ENCODE data around the gene DNAJB5. TPM values are rescaled to one million over a fixed set of nuclear protein-coding genes. Genes with fewer than 3 reads are reported as not detected.

DNAJB5 gene
- total and polyA plus RNA-seq, 9 of the 15 experiments (the other 6 are each of a cell fraction or from before 2014, with no cell fraction given), result 0.15 to 7.4 (median 3.7) TPM

- peak overlapping the region; percentile 42 for H3K4me3 ChIP-seq
- intact Hi-C loops (cut with micrococcal nuclease), result no loop called here
- H3K9ac ChIP-seq (ENCODE audit: insufficient read depth in 1 of 2, low read depth in 2 of 2, low read length in 2 of 2), result peak overlapping the region; percentile 42 to 85; a peak in 2 of 4 replicates
- peaks cover 0 to 4% of the 10 kb centered on the region in 2 experiments; a peak in 1 of 5 replicates for H3K27me3 ChIP-seq (ENCODE audit: control insufficient read depth in 2 of 2, insufficient read depth in 2 of 2, low read length in 2 of 2)
- peak overlapping the region; percentile 92 for H2AFZ ChIP-seq (ENCODE audit: low read depth, low read length)
- DNase-seq (ENCODE audit: extremely low read depth in 1 of 4, low spot score in 3 of 4), result peak in 3 of 4 experiments; percentile 36 to 46 (median 46)
- H3K9me1 ChIP-seq (ENCODE audit: control insufficient read depth, insufficient read depth, low read length), result peaks cover 4% of the 10 kb centered on the region
- no TSS peak for BruUV-seq (replicated peaks)
- no peaks in the 10 kb centered on the region for H4K20me1 ChIP-seq (replicated peaks; ENCODE audit: control insufficient read depth, insufficient read depth, low read length)
- FAIRE-seq, result no peak
- peaks cover 24 to 36% of the 10 kb centered on the region in 2 experiments for H3K4me1 ChIP-seq (replicated peaks in 1 of 2; ENCODE audit: control insufficient read depth in 2 of 2, insufficient read depth in 2 of 2, low read length in 2 of 2)
- H3K79me2 ChIP-seq (ENCODE audit: control insufficient read depth, insufficient read depth, low read length), result no peaks in the 10 kb centered on the region; the same call in 2 of the 3 replicates
- no peaks in the 10 kb centered on the region for H3K36me3 ChIP-seq (ENCODE audit: control insufficient read depth, insufficient read depth, low read length)
- ChIA-PET POLR2A (interaction anchor here (0.6 kb wide), 1 partner anchor 99 kb away, joined by 3 read pairs; no protein-coding TSS in a partner anchor), CTCF (ENCODE audit: low intra/inter-chr PET ratio) (no interaction called here)
- 27% methylated on average over 10 of the region's 25 CpGs for WGBS (ENCODE audit: insufficient coverage, low coverage, missing lambda C conversion rate)
- in situ Hi-C loops (cut with MboI), result no loop called here
- no peaks in the 10 kb centered on the region for H3K9me3 ChIP-seq (replicated peaks; ENCODE audit: control insufficient read depth, insufficient read depth, low read depth, low read length)
- peak overlapping the region; percentile 78 for H3K4me2 ChIP-seq (ENCODE audit: insufficient read depth, low read length)
- no peak for ATAC-seq
- H3K27ac ChIP-seq (ENCODE audit: extremely low read depth, low read depth, low read length), result peak overlapping the region; percentile 44; the same call in 2 of the 3 replicates
- no peak for TF ChIP-seq CC2D1A (IDR thresholded peaks at IDR 0.05)
- no peak for TF ChIP-seq KLF1 (tag; IDR thresholded peaks at IDR 0.05)
- no peak for TF ChIP-seq NR2C2 (CRISPR knock-in tag; IDR thresholded peaks at IDR 0.05)
- TF ChIP-seq NR2C2 (tag; IDR thresholded peaks at IDR 0.05), result no peak
- no peak for TF ChIP-seq RBBP5 (IDR thresholded peaks at IDR 0.05; ENCODE audit: borderline replicate concordance, insufficient read depth, low read length, poor library complexity, severe bottlenecking)
- TF ChIP-seq NFXL1 (CRISPR knock-in tag; IDR thresholded peaks at IDR 0.05), result no peak
- peak; percentile 60; the same call in 1 of the 2 replicates for TF ChIP-seq NFRKB (IDR thresholded peaks at IDR 0.05; ENCODE audit: low read depth)
- TF ChIP-seq SRF (CRISPR knock-in tag; IDR thresholded peaks at IDR 0.05), result no peak
- TF ChIP-seq CBFA2T3 (IDR thresholded peaks at IDR 0.05), result peak; percentile 31
- 0 out of 2 replicates have a peak, but pooled peaks have one; percentile 13 for TF ChIP-seq BCOR (IDR thresholded peaks at IDR 0.05)
- TF ChIP-seq NCOA2 (IDR thresholded peaks at IDR 0.05; ENCODE audit: partially characterized antibody in 2 of 2), result no peak
- 0 out of 2 replicates have a peak, but pooled peaks have one; percentile 11 for TF ChIP-seq RBFOX2 (IDR thresholded peaks at IDR 0.05; ENCODE audit: low read depth, low read length)
- no peak for TF ChIP-seq ARID1B (IDR thresholded peaks at IDR 0.05)
- no peak for TF ChIP-seq BDP1 (IDR thresholded peaks at IDR 0.05; ENCODE audit: insufficient read depth, insufficient read length)
- no peak for TF ChIP-seq FOXP1 (CRISPR knock-in tag; IDR thresholded peaks at IDR 0.05)
- TF ChIP-seq MYNN (IDR thresholded peaks at IDR 0.05), result no peak
- no peak for TF ChIP-seq MYNN (CRISPR knock-in tag; IDR thresholded peaks at IDR 0.05)
- TF ChIP-seq TRIM25 (IDR thresholded peaks at IDR 0.05; ENCODE audit: borderline replicate concordance), result no peak
- no peak for TF ChIP-seq ZC3H8 (IDR thresholded peaks at IDR 0.05)
- 0 out of 2 replicates have a peak, but pooled peaks have one; percentile 9 for TF ChIP-seq ZNF395 (CRISPR knock-in tag; IDR thresholded peaks at IDR 0.05)
- TF ChIP-seq ZZZ3 (IDR thresholded peaks at IDR 0.05), result no peak
- TF ChIP-seq EGR1 (conservative IDR thresholded peaks at IDR 0.05), result peak; percentile 86
- TF ChIP-seq CXXC5 (CRISPR knock-in tag; IDR thresholded peaks at IDR 0.05), result no peak
Measured at GRCh38 chr9:34988218-34989002, 1.1 kb upstream of the DNAJB5 start.
